OCI-LY7 (cell line): ENCODE data around the gene C4orf50. TPM values are rescaled to one million over a fixed set of nuclear protein-coding genes. Genes with fewer than 3 reads are reported as not detected.

Experiments
- BruUV-seq: library from RNA; stranded (reverse); fragments of 400-500 nt; replicated peaks from 2 replicates; lab custom pipeline; 2021; lab: Mats Ljungman, UMichigan
- CTCF ChIA-PET: fragments of 300-600 bp; sonication (Branson Sonifier 250); formaldehyde crosslinking; loops from one replicate; lab custom pipeline; 2022; ENCODE audit warnings: antibody characterized with exemption; ENCODE audit not compliant: unreplicated experiment; lab: Charles Lee
- POLR2A ChIA-PET: fragments of 300-600 bp; sonication (Branson Sonifier 250); formaldehyde crosslinking; loops from one replicate; lab custom pipeline; 2022; ENCODE audit warnings: antibody characterized with exemption; lab: Charles Lee
- DNase-seq: peaks from one replicate; pipeline ENCODE4 v3.0.0-alpha.2; 2015; ENCODE audit warnings: low spot score
- H2AFZ ChIP-seq: fragments of 200-600 bp; sonication (generic), shearing (Covaris generic); 2 replicates; pipeline ENCODE4 v1.6.1; 2014; ENCODE audit warnings: mild to moderate bottlenecking, antibody characterized with exemption, low read length, moderate library complexity
- H3K27ac ChIP-seq: fragments of 200-600 bp; sonication (generic); 2 replicates; pipeline ENCODE4 v1.5.1; 2014; ENCODE audit warnings: mixed run types, low read depth, mild to moderate bottlenecking, moderate library complexity, low read length, inconsistent platforms; ENCODE audit not compliant: poor library complexity, severe bottlenecking
- H3K36me3 ChIP-seq: fragments of 200-600 bp; sonication (generic); 2 replicates; pipeline ENCODE4 v1.6.1; 2014; ENCODE audit warnings: mild to moderate bottlenecking, antibody characterized with exemption, low read length, moderate library complexity, mixed read lengths; ENCODE audit not compliant: insufficient read depth
- H3K4me1 ChIP-seq: fragments of 200-600 bp; sonication (generic); 2 replicates; pipeline ENCODE4 v1.5.1; 2014; ENCODE audit warnings: mild to moderate bottlenecking, low read length; ENCODE audit not compliant: insufficient read depth, poor library complexity, severe bottlenecking
- H3K4me2 ChIP-seq: fragments of 200-600 bp; sonication (generic); 2 replicates; pipeline ENCODE4 v1.6.1; 2014; ENCODE audit warnings: mild to moderate bottlenecking, low read length
- H3K4me3 ChIP-seq: fragments of 200-600 bp; sonication (generic); 2 replicates; pipeline ENCODE4 v1.5.1; 2014; ENCODE audit warnings: mild to moderate bottlenecking, low read depth, low read length; ENCODE audit not compliant: poor library complexity, severe bottlenecking
- H3K79me2 ChIP-seq: fragments of 200-600 bp; sonication (generic); 2 replicates; pipeline ENCODE4 v1.6.1; 2016; ENCODE audit warnings: low read depth, mild to moderate bottlenecking, low read length, moderate library complexity, mixed read lengths; ENCODE audit not compliant: insufficient read depth
- H3K9me2 ChIP-seq: fragments of 200-600 bp; sonication (generic); 2 replicates; pipeline ENCODE4 v1.6.1; 2016; ENCODE audit warnings: mild to moderate bottlenecking, low read length, mixed read lengths; ENCODE audit not compliant: insufficient read depth
- H3K9me3 ChIP-seq: fragments of 200-600 bp; sonication (generic); 2 replicates; pipeline ENCODE4 v1.6.1; 2014; ENCODE audit warnings: mild to moderate bottlenecking, mixed run types, low read length, mixed read lengths
- H4K20me1 ChIP-seq: fragments of 200-600 bp; sonication (generic); 2 replicates; pipeline ENCODE4 v1.6.1; 2014; ENCODE audit warnings: mild to moderate bottlenecking, antibody characterized with exemption, low read length, moderate library complexity, mixed read lengths; ENCODE audit not compliant: insufficient read depth
- CTCF ChIP-seq: fragments of 200-600 bp; sonication (generic); conservative IDR thresholded peaks from 2 replicates; pipeline ENCODE4 v1.5.1; 2014; ENCODE audit warnings: mild to moderate bottlenecking, antibody characterized with exemption, low read length, moderate library complexity, mixed read lengths
- EZH2phosphoT487 ChIP-seq: fragments of 200-600 bp; sonication (generic); IDR thresholded peaks from 2 replicates; pipeline ENCODE4 v1.6.1; 2018; ENCODE audit warnings: low read depth, borderline replicate concordance, mild to moderate bottlenecking, mixed run types, antibody characterized with exemption, low read length, moderate library complexity, mixed read lengths
- intact Hi-C: fragments of 100-400 bp; cut with micrococcal nuclease; formaldehyde crosslinking; loops from one replicate; pipeline ENCODE4 v1.10.0; 2022; ENCODE audit not compliant: unreplicated experiment
- total RNA-seq, 2 experiments: library from RNA; depleted of rRNA in 1 of 2; stranded (reverse); fragments of >200 nt in 1 of 2; shearing (Covaris generic) in 1 of 2; gene quantifications; 2 replicates each; pipeline ENCODE4 v1.2.3, GENCODE V29; 2014 to 2022

The C4orf50 gene
- total RNA-seq, 2 experiments from 2014 or later: 0.06 TPM; not detected in 1

GRCh38 chr4:5999830-6000365, 18.3 kb downstream of the C4orf50 start:
- H3K9me2 ChIP-seq: no peaks in the 10 kb centered on the region
- no peak overlapping the region for H3K4me3 ChIP-seq
- ChIA-PET POLR2A (no interaction called here), CTCF (interaction anchor here (0.6 kb wide), 1 partner anchor 1118 kb away, joined by 3 read pairs; no protein-coding TSS in a partner anchor)
- no TSS peak for BruUV-seq
- H2AFZ ChIP-seq: no peak overlapping the region
- intact Hi-C loops: loop anchor here (5.0 kb wide), 1 partner anchor 327 kb away; no protein-coding TSS in a partner anchor
- H4K20me1 ChIP-seq: no peaks in the 10 kb centered on the region
- H3K27ac ChIP-seq: no peak overlapping the region
- no peaks in the 10 kb centered on the region for H3K36me3 ChIP-seq
- H3K4me1 ChIP-seq: no peaks in the 10 kb centered on the region
- no peak for DNase-seq
- H3K79me2 ChIP-seq: no peaks in the 10 kb centered on the region
- H3K9me3 ChIP-seq: no peaks in the 10 kb centered on the region
- TF ChIP-seq EZH2phosphoT487 (no peak), CTCF (no peak)
- no peak overlapping the region for H3K4me2 ChIP-seq

GRCh38 chr4:5999356-5999755, 18.9 kb downstream of the C4orf50 start:
- TF ChIP-seq EZH2phosphoT487 (no peak), CTCF (no peak)
- no peaks in the 10 kb centered on the region for H3K9me2 ChIP-seq
- H3K4me3 ChIP-seq: no peak overlapping the region
- H2AFZ ChIP-seq: no peak overlapping the region
- H3K27ac ChIP-seq: no peak overlapping the region
- H3K9me3 ChIP-seq: no peaks in the 10 kb centered on the region
- H3K4me2 ChIP-seq: no peak overlapping the region
- DNase-seq: no peak
- ChIA-PET POLR2A (no interaction called here), CTCF (no interaction called here)
- no peaks in the 10 kb centered on the region for H4K20me1 ChIP-seq
- intact Hi-C loops: loop anchor here (5.0 kb wide), 1 partner anchor 328 kb away; no protein-coding TSS in a partner anchor
- no peaks in the 10 kb centered on the region for H3K4me1 ChIP-seq
- H3K79me2 ChIP-seq: no peaks in the 10 kb centered on the region
- H3K36me3 ChIP-seq: no peaks in the 10 kb centered on the region
- BruUV-seq: no TSS peak

- Histone ChIP-seq H3K9me3 (no peaks in the 10 kb centered on the region), H3K27ac (no peak overlapping the region), H3K79me2 (no peaks in the 10 kb centered on the region), H3K4me1 (no peaks in the 10 kb centered on the region), H3K9me2 (no peaks in the 10 kb centered on the region), H2AFZ (no peak overlapping the region), H3K36me3 (no peaks in the 10 kb centered on the region), H4K20me1 (no peaks in the 10 kb centered on the region), H3K4me3 (no peak overlapping the region), H3K4me2 (no peak overlapping the region)
- peak; percentile 57 for DNase-seq
- ChIA-PET POLR2A (no interaction called here), CTCF (interaction anchor here (0.6 kb wide), 1 partner anchor 22 kb away, joined by 3 read pairs; no protein-coding TSS in a partner anchor)
- no TSS peak for BruUV-seq
- TF ChIP-seq EZH2phosphoT487 (no peak), CTCF (peak; percentile 97)
- intact Hi-C loops: loop anchor here (5.0 kb wide), 1 partner anchor 329 kb away; no protein-coding TSS in a partner anchor
These were observed 19.8 kb downstream of the C4orf50 start for GRCh38 chr4:5998333-5998936.
